ENCODE data around the gene MTERF2. TPM values are rescaled to one million over a fixed set of nuclear protein-coding genes. Genes with fewer than 3 reads are reported as not detected.

Gene MTERF2
- total and polyA plus RNA-seq, 2 donors (not counting 1 experiment from before 2014, with no cell fraction given), result 6.3 to 7.3 TPM

DNA sequence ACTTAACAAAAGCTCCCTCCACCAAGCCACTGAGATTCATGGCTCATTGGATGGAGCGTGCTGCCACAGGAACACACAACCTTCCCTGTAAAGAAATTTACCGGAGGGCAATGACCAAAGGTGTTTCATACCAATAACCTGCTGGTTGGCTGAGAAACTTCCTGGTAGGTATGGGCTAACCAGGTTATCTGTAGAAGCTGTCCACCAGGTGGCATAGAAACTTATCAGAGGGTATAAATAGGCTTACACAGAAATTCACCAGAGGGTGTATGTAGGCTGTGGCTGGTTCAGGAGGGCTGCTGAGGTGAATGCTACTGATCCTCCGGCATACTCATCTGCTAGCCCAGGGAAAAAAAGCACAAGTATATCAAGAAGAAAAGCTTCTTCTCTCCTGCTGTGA is 27.1 kb upstream of the MTERF2 start:
- DNase-seq (ENCODE audit: low read depth in 2 of 2), result no peak
- Histone ChIP-seq H3K9ac (ENCODE audit: insufficient read depth, low read length) (no peak overlapping the region), H4K20me1 (ENCODE audit: control insufficient read depth, extremely low read depth, insufficient read depth, low read length) (no peaks in the 10 kb centered on the region), H2AFZ (ENCODE audit: low read length) (no peak overlapping the region), H3K4me1 (ENCODE audit: control insufficient read depth, extremely low read depth, insufficient read depth, low read length) (no peaks in the 10 kb centered on the region), H3K27ac (ENCODE audit: insufficient read depth, low read length) (no peak overlapping the region), H3K4me3 (replicated peaks in 1 of 4; ENCODE audit: control extremely low read depth in 1 of 4, insufficient read depth in 1 of 4, low read depth in 3 of 4, low read length in 4 of 4) (no peak overlapping the region), H3K9me3 (ENCODE audit: control insufficient read depth, insufficient read depth, low read depth, low read length) (no peaks in the 10 kb centered on the region), H3K36me3 (ENCODE audit: control insufficient read depth, insufficient read depth, low read length) (no peaks in the 10 kb centered on the region), H3K27me3 (ENCODE audit: control insufficient read depth, insufficient read depth, low read length) (no peaks in the 10 kb centered on the region), H3K79me2 (ENCODE audit: control insufficient read depth, insufficient read depth, low read length) (no peaks in the 10 kb centered on the region), H3K4me2 (ENCODE audit: extremely low read depth, insufficient read depth, low read length) (no peak overlapping the region)
- TF ChIP-seq CTCF (conservative IDR thresholded peaks at IDR 0.05 in 1 of 2, IDR thresholded peaks at IDR 0.05 in 1 of 2; ENCODE audit: low read depth in 1 of 2, low read length in 2 of 2), result no peak
- no peak for TF ChIP-seq EZH2 (IDR thresholded peaks at IDR 0.05; ENCODE audit: low read length, missing control alignments)

- H2AFZ ChIP-seq (ENCODE audit: low read length), result no peak overlapping the region
- H3K9ac ChIP-seq (ENCODE audit: insufficient read depth, low read length), result no peak overlapping the region
- H3K27ac ChIP-seq (ENCODE audit: insufficient read depth, low read length), result no peak overlapping the region
- no peaks in the 10 kb centered on the region for H3K4me1 ChIP-seq (ENCODE audit: control insufficient read depth, extremely low read depth, insufficient read depth, low read length)
- H3K4me2 ChIP-seq (ENCODE audit: extremely low read depth, insufficient read depth, low read length), result no peak overlapping the region
- H3K4me3 ChIP-seq (replicated peaks in 1 of 4; ENCODE audit: control extremely low read depth in 1 of 4, insufficient read depth in 1 of 4, low read depth in 3 of 4, low read length in 4 of 4), result no peak overlapping the region
- no peaks in the 10 kb centered on the region for H3K79me2 ChIP-seq (ENCODE audit: control insufficient read depth, insufficient read depth, low read length)
- DNase-seq (ENCODE audit: low read depth in 2 of 2), result no peak
- H3K27me3 ChIP-seq (ENCODE audit: control insufficient read depth, insufficient read depth, low read length), result no peaks in the 10 kb centered on the region
- TF ChIP-seq EZH2 (IDR thresholded peaks at IDR 0.05; ENCODE audit: low read length, missing control alignments) (no peak), CTCF (conservative IDR thresholded peaks at IDR 0.05 in 1 of 2, IDR thresholded peaks at IDR 0.05 in 1 of 2; ENCODE audit: low read depth in 1 of 2, low read length in 2 of 2) (no peak)
- H3K9me3 ChIP-seq (ENCODE audit: control insufficient read depth, insufficient read depth, low read depth, low read length), result no peaks in the 10 kb centered on the region
- no peaks in the 10 kb centered on the region for H3K36me3 ChIP-seq (ENCODE audit: control insufficient read depth, insufficient read depth, low read length)
- no peaks in the 10 kb centered on the region for H4K20me1 ChIP-seq (ENCODE audit: control insufficient read depth, extremely low read depth, insufficient read depth, low read length)
Observed at GRCh38 chr12:107012736-107013425, 25.9 kb upstream of the MTERF2 start.

DNA sequence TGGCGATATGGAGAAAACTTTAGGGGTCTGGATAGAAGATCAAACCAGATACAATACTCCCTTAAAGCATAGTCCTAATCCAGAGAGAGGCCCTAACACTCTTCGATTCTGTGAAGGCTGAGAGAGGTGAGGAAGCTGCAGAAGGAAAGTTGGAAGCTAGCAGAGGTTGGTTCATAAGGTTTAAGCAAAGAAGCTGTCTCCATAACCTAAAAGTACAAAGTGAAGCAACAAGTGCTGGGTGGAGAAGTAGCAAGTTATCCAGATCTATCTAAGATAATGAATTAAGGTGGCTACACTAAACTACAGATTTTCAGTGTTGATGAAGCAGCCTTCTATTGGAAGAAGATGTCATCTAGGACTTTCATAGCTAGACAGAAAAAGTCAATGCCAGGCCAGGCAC is 24.6 kb upstream of the MTERF2 start:
- Histone ChIP-seq H3K36me3 (ENCODE audit: control insufficient read depth, insufficient read depth, low read length) (no peaks in the 10 kb centered on the region), H3K27ac (ENCODE audit: insufficient read depth, low read length) (no peak overlapping the region), H4K20me1 (ENCODE audit: control insufficient read depth, extremely low read depth, insufficient read depth, low read length) (no peaks in the 10 kb centered on the region), H3K4me2 (ENCODE audit: extremely low read depth, insufficient read depth, low read length) (no peak overlapping the region), H3K4me3 (replicated peaks in 1 of 4; ENCODE audit: control extremely low read depth in 1 of 4, insufficient read depth in 1 of 4, low read depth in 3 of 4, low read length in 4 of 4) (no peak overlapping the region), H3K79me2 (ENCODE audit: control insufficient read depth, insufficient read depth, low read length) (no peaks in the 10 kb centered on the region), H3K9me3 (ENCODE audit: control insufficient read depth, insufficient read depth, low read depth, low read length) (no peaks in the 10 kb centered on the region), H3K4me1 (ENCODE audit: control insufficient read depth, extremely low read depth, insufficient read depth, low read length) (no peaks in the 10 kb centered on the region), H3K27me3 (ENCODE audit: control insufficient read depth, insufficient read depth, low read length) (no peaks in the 10 kb centered on the region), H2AFZ (ENCODE audit: low read length) (no peak overlapping the region), H3K9ac (ENCODE audit: insufficient read depth, low read length) (no peak overlapping the region)
- DNase-seq (ENCODE audit: low read depth in 2 of 2), result no peak
- TF ChIP-seq CTCF (conservative IDR thresholded peaks at IDR 0.05 in 1 of 2, IDR thresholded peaks at IDR 0.05 in 1 of 2; ENCODE audit: low read depth in 1 of 2, low read length in 2 of 2), result no peak
- no peak for TF ChIP-seq EZH2 (IDR thresholded peaks at IDR 0.05; ENCODE audit: low read length, missing control alignments)
